Large intestine (tissue), 3 donors: ENCODE data around the gene RASA1. TPM values are rescaled to one million over a fixed set of nuclear protein-coding genes. Genes with fewer than 3 reads are reported as not detected.
"Not testable (repeated sequence)": the region's sequence is repeated elsewhere in the genome, so short reads cannot be mapped to it uniquely, and the experiment has no call there.

Source experiments
- DNase-seq, 2 donors: peaks; one replicate each; pipeline versions ENCODE4 v3.0.0 to v3.0.0-alpha.2; 2013
- H3K27ac ChIP-seq: one replicate; pipeline ENCODE4 v1.5.1; 2013; ENCODE audit warnings: low read length
- H3K27me3 ChIP-seq: 2 replicates; pipeline ENCODE4 v1.6.1; 2013; ENCODE audit warnings: low read length; ENCODE audit not compliant: control insufficient read depth, insufficient read depth
- H3K36me3 ChIP-seq: 2 replicates; pipeline ENCODE4 v1.6.1; 2013; ENCODE audit warnings: low read length; ENCODE audit not compliant: control insufficient read depth, insufficient read depth
- H3K4me1 ChIP-seq: one replicate; pipeline ENCODE4 v1.6.1; 2013; ENCODE audit warnings: low read length; ENCODE audit not compliant: control insufficient read depth, insufficient read depth
- H3K4me3 ChIP-seq: one replicate; pipeline ENCODE4 v1.5.1; 2013; ENCODE audit warnings: low read length
- H3K9me3 ChIP-seq: one replicate; pipeline ENCODE4 v1.6.1; 2013; ENCODE audit warnings: mild to moderate bottlenecking, low read depth, low read length, moderate library complexity; ENCODE audit not compliant: control insufficient read depth
- WGBS: methylation state at CpG from one replicate; pipeline ENCODE4 v1.1.5; 2013; ENCODE audit warnings: low lambda C conversion rate; ENCODE audit not compliant: insufficient coverage; 5-methylcytosine and 5-hydroxymethylcytosine counted together
- polyA plus RNA-seq: library from polyadenylated mRNA; unstranded; fragments of 120-200 nt; gene quantifications from one replicate; pipeline ENCODE4 v1.2.1, GENCODE V29; 2013

Gene RASA1
- polyA plus RNA-seq, 1 donor: 33.5 TPM

GRCh38 chr5:87277279-87277835, 9.7 kb downstream of the RASA1 start:
- no peak for DNase-seq
- H3K4me3 ChIP-seq: no peak overlapping the region
- H3K36me3 ChIP-seq: no peaks in the 10 kb centered on the region
- H3K9me3 ChIP-seq: no peaks in the 10 kb centered on the region
- no CpG with 5 or more reads among the region's 2 CpGs for WGBS
- no peaks in the 10 kb centered on the region for H3K4me1 ChIP-seq
- no peak overlapping the region for H3K27ac ChIP-seq
- H3K27me3 ChIP-seq: no peaks in the 10 kb centered on the region

GRCh38 chr5:87278590-87279100, 11.0 kb downstream of the RASA1 start:
- no peak for DNase-seq
- Histone ChIP-seq H3K27me3 (no peaks in the 10 kb centered on the region), H3K9me3 (no peaks in the 10 kb centered on the region), H3K4me1 (no peaks in the 10 kb centered on the region), H3K4me3 (no peak overlapping the region), H3K27ac (no peak overlapping the region), H3K36me3 (no peaks in the 10 kb centered on the region)
- WGBS: no CpG with 5 or more reads among the region's 4 CpGs

- no peaks in the 10 kb centered on the region for H3K4me1 ChIP-seq
- H3K27ac ChIP-seq: no peak overlapping the region
- H3K36me3 ChIP-seq: no peaks in the 10 kb centered on the region
- 82% methylated on average over 2 of the region's 2 CpGs for WGBS
- no peak for DNase-seq
- H3K27me3 ChIP-seq: no peaks in the 10 kb centered on the region
- no peak overlapping the region for H3K4me3 ChIP-seq
- H3K9me3 ChIP-seq: no peaks in the 10 kb centered on the region
Observed at GRCh38 chr5:87282269-87282668, 14.6 kb downstream of the RASA1 start.

GRCh38 chr5:87287266-87287665, 19.6 kb downstream of the RASA1 start:
- 100% methylated on average over 4 of the region's 4 CpGs for WGBS
- not testable (repeated sequence) for H3K4me3 ChIP-seq, H3K27me3 ChIP-seq, H3K4me1 ChIP-seq, DNase-seq, H3K27ac ChIP-seq, H3K9me3 ChIP-seq, H3K36me3 ChIP-seq

- DNase-seq: no peak
- Histone ChIP-seq H3K27ac (no peak overlapping the region), H3K27me3 (no peaks in the 10 kb centered on the region), H3K36me3 (no peaks in the 10 kb centered on the region), H3K9me3 (no peaks in the 10 kb centered on the region), H3K4me3 (no peak overlapping the region), H3K4me1 (no peaks in the 10 kb centered on the region)
- WGBS: no CpG with 5 or more reads among the region's 5 CpGs
Observed at GRCh38 chr5:87298692-87299362, 31.1 kb downstream of the RASA1 start.

- no peaks in the 10 kb centered on the region for H3K4me1 ChIP-seq
- no peak overlapping the region for H3K27ac ChIP-seq
- 100% methylated on average over 1 of the region's 6 CpGs for WGBS
Observed at GRCh38 chr5:87300176-87300575, 32.5 kb downstream of the RASA1 start.

GRCh38 chr5:87300744-87301143, 33.1 kb downstream of the RASA1 start:
- H3K4me1 ChIP-seq: no peaks in the 10 kb centered on the region
- H3K9me3 ChIP-seq: no peaks in the 10 kb centered on the region
- DNase-seq: no peak
- no peak overlapping the region for H3K4me3 ChIP-seq
- no peak overlapping the region for H3K27ac ChIP-seq
- H3K27me3 ChIP-seq: no peaks in the 10 kb centered on the region
- H3K36me3 ChIP-seq: peaks cover 10% of the 10 kb centered on the region
- WGBS: 100% methylated on average over 1 of the region's 2 CpGs

More at GRCh38 chr5:87300176-87300575, 32.5 kb downstream of the RASA1 start:
- no peaks in the 10 kb centered on the region for H3K27me3 ChIP-seq
- H3K9me3 ChIP-seq: no peaks in the 10 kb centered on the region
- H3K4me3 ChIP-seq: no peak overlapping the region
- peaks cover 5% of the 10 kb centered on the region for H3K36me3 ChIP-seq
- DNase-seq: no peak

- DNase-seq: no peak
- Histone ChIP-seq H3K4me1 (no peaks in the 10 kb centered on the region), H3K27me3 (no peaks in the 10 kb centered on the region)
Observed at GRCh38 chr5:87302061-87302460, 34.4 kb downstream of the RASA1 start.

GRCh38 chr5:87303324-87303723, 35.6 kb downstream of the RASA1 start:
- H3K27ac ChIP-seq: no peak overlapping the region
- H3K27me3 ChIP-seq: no peaks in the 10 kb centered on the region
- H3K4me1 ChIP-seq: peaks cover 5% of the 10 kb centered on the region
- peaks cover 14% of the 10 kb centered on the region for H3K36me3 ChIP-seq
- no peak for DNase-seq
- WGBS: 100% methylated on average over 2 of the region's 2 CpGs
- no peak overlapping the region for H3K4me3 ChIP-seq
- no peaks in the 10 kb centered on the region for H3K9me3 ChIP-seq

More at GRCh38 chr5:87302061-87302460, 34.4 kb downstream of the RASA1 start:
- H3K4me3 ChIP-seq: no peak overlapping the region
- no peaks in the 10 kb centered on the region for H3K9me3 ChIP-seq
- H3K36me3 ChIP-seq: peaks cover 14% of the 10 kb centered on the region
- no peak overlapping the region for H3K27ac ChIP-seq

- H3K27ac ChIP-seq, H3K4me3 ChIP-seq, DNase-seq, H3K9me3 ChIP-seq, H3K27me3 ChIP-seq: not testable (repeated sequence)
- peaks cover 14% of the 10 kb centered on the region for H3K36me3 ChIP-seq
- 100% methylated on average over 2 of the region's 2 CpGs for WGBS
- peaks cover 11% of the 10 kb centered on the region for H3K4me1 ChIP-seq
Observed at GRCh38 chr5:87306090-87306489, 38.4 kb downstream of the RASA1 start.
